GM18520 (cell line): ENCODE data around the gene LRP1.

Experiments used
- ATAC-seq: cut with Tn5 transposase; IDR thresholded peaks from one replicate; pipeline ENCODE4 v1.9.1; 2021; ENCODE audit not compliant: unreplicated experiment

The LRP1 gene

GRCh38 chr12:57243521-57244311 lies 115.4 kb downstream of the LRP1 start:
- ATAC-seq: no peak

GRCh38 chr12:57244312-57244696 lies 116.0 kb downstream of the LRP1 start:
- no peak for ATAC-seq

GRCh38 chr12:57247041-57247440 lies 118.8 kb downstream of the LRP1 start:
- ATAC-seq: no peak

GRCh38 chr12:57248934-57249742 lies 120.9 kb downstream of the LRP1 start:
- no peak for ATAC-seq

GRCh38 chr12:57250541-57250940 lies 122.3 kb downstream of the LRP1 start:
- no peak for ATAC-seq

GRCh38 chr12:57250956-57251355 lies 122.7 kb downstream of the LRP1 start, which contains the start of gene STAC3:
STAC3 (minus strand) TSS chr12:57251187; CDS start chr12:57249636, 1,551 bp downstream.
- ATAC-seq: no peak

- no peak for ATAC-seq
Measured at GRCh38 chr12:57254506-57255280, 126.4 kb downstream of the LRP1 start.

GRCh38 chr12:57255916-57256315 lies 127.6 kb downstream of the LRP1 start:
- ATAC-seq: no peak

- no peak for ATAC-seq
Measured at GRCh38 chr12:57258977-57259970, 131.0 kb downstream of the LRP1 start.

GRCh38 chr12:57260366-57260765 lies 132.1 kb downstream of the LRP1 start:
- ATAC-seq: no peak

GRCh38 chr12:57261428-57261865 lies 133.2 kb downstream of the LRP1 start:
- ATAC-seq: no peak

GRCh38 chr12:57262126-57262822 lies 134.0 kb downstream of the LRP1 start:
- no peak for ATAC-seq
